SU-DHL-6 (cell line): ENCODE measurements around the gene TDRKH.

Source experiments
- EZH2phosphoT487 ChIP-seq: fragments of 200-600 bp; sonication (generic), shearing (Covaris generic); conservative IDR thresholded peaks from 2 replicates; pipeline ENCODE4 v1.6.1; 2018; ENCODE audit warnings: mild to moderate bottlenecking, antibody characterized with exemption, low read length, moderate library complexity, mixed read lengths
- TF ChIP-seq, protein P1 (sequence below): fragments of 200-600 bp; sonication (generic); IDR thresholded peaks from one replicate; pipeline ENCODE4 v1.5.1; 2017; ENCODE audit warnings: antibody characterized with exemption, mild to moderate bottlenecking, low read length, moderate library complexity; ENCODE audit not compliant: insufficient read depth, poor library complexity, severe bottlenecking

DNA sequence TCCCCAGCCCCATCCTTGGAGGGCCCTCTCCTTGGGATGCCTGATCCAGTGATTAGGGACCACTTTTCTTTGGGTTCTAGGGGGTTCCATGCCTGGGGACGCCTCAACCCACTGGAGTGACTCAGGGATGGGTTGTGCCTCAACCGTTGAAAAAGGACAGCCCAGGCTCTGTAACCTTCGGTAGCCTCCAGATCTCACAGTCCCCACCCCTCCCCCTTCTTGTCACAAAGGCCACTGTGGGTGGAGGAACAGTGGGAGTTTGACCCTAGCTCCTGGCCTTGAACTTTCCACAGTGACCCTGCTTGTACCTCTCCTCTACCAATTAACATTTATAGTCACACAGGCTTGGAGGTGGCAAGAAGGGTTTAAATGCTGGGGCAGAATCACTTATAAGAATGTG is 43.9 kb upstream of the TDRKH start:
- TF ChIP-seq, protein P1, sequence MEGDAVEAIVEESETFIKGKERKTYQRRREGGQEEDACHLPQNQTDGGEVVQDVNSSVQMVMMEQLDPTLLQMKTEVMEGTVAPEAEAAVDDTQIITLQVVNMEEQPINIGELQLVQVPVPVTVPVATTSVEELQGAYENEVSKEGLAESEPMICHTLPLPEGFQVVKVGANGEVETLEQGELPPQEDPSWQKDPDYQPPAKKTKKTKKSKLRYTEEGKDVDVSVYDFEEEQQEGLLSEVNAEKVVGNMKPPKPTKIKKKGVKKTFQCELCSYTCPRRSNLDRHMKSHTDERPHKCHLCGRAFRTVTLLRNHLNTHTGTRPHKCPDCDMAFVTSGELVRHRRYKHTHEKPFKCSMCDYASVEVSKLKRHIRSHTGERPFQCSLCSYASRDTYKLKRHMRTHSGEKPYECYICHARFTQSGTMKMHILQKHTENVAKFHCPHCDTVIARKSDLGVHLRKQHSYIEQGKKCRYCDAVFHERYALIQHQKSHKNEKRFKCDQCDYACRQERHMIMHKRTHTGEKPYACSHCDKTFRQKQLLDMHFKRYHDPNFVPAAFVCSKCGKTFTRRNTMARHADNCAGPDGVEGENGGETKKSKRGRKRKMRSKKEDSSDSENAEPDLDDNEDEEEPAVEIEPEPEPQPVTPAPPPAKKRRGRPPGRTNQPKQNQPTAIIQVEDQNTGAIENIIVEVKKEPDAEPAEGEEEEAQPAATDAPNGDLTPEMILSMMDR, result no peak
- no peak for TF ChIP-seq EZH2phosphoT487
